GM19324 (cell line): ENCODE measurements around the gene NT5C3A.
A peak's percentile ranks its signal among the peaks of the same experiment; 100 is the strongest.
"Not testable (repeated sequence)": the region's sequence is repeated elsewhere in the genome, so short reads cannot be mapped to it uniquely, and the experiment has no call there.

Experiments
- ATAC-seq: cut with Tn5 transposase; IDR thresholded peaks from one replicate; pipeline ENCODE4 v1.9.1; 2021; ENCODE audit warnings: mild to moderate bottlenecking, moderate library complexity; ENCODE audit not compliant: unreplicated experiment, low FRiP score

Gene NT5C3A

DNA sequence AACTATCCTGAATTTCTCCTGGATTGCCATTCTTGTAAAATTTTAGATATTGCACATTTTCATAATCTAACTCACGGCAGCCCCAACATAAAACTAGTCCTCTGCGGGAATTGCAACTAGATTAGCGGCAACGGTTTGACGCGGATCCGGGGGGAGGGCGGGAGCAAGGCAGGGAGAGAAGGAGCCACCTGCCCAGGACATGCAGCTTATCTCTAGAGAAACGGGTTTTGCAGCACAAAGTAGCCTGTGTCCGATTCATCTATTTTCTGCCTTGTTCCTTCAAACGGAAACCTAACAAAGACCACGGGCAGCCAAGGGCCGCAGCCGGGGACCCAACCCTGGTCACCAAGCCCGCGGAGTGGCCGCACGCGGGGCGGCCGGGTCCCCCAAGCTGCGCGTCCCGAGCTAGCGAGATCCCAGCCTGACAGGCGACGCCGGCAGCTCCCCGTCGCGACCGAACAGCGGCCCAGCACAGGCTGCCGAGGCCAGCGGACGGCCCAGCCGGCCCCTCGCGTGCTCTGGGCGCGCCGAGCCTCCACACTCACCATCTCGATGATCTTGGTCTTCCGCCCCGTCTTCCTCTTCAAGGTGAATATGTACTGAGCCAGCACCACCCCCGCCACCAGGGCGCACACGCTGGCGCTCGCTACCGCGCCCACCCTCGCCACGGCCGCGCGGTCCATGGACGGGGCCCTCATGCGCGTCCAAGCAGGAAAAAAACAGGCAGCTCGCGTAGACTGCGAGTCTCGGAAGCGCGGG, at the start of gene NT5C3A:
Gene NT5C3A (minus strand): TSS at position 754 of the 759 bp plus-strand sequence. CDS start 71 bp downstream, at position 683.
- peak; percentile 56 for ATAC-seq

DNA sequence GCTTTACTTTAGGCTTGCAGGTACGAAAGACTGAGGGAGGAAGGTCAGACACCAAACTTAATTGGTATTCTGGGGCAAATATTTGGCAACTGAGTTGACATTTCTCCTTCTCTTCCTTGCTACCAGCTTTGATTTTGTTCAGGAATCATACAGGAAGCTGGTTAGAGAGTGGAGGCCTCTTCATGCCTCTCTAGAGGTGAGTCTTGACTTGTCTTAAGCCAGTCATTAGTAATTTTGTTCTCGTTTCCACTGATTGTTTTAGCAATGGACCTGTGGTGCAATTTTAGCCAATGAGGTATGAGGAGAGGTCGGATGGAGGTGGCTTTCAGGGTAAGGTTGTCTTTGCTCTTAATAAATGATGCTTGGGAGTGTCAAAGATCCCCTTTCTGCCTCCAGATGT, 49.0 kb upstream of the NT5C3A start:
- ATAC-seq, result no peak

DNA sequence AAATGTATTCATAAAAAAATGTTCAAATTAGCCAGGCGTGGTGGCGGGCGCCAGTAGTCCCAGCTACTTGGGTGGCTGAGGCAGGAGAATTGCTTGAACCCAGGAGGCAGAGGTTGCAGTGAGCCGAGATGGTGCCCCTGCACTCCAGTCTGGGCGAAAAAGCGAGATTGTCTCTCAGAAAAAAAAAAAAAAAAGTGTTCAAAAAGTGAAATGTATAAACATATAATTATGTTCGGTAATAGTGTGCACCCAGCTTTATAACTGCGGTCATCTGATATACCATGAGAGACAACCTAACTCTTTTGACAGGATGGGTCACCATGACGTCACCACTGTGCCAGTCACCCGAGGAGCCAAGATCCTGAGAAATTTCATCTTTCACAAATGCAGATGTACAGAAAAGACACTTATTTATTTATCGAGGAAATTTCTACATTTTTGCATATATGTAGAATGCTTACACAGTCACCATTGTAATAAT, 47.2 kb upstream of the NT5C3A start:
- ATAC-seq, result no peak

DNA sequence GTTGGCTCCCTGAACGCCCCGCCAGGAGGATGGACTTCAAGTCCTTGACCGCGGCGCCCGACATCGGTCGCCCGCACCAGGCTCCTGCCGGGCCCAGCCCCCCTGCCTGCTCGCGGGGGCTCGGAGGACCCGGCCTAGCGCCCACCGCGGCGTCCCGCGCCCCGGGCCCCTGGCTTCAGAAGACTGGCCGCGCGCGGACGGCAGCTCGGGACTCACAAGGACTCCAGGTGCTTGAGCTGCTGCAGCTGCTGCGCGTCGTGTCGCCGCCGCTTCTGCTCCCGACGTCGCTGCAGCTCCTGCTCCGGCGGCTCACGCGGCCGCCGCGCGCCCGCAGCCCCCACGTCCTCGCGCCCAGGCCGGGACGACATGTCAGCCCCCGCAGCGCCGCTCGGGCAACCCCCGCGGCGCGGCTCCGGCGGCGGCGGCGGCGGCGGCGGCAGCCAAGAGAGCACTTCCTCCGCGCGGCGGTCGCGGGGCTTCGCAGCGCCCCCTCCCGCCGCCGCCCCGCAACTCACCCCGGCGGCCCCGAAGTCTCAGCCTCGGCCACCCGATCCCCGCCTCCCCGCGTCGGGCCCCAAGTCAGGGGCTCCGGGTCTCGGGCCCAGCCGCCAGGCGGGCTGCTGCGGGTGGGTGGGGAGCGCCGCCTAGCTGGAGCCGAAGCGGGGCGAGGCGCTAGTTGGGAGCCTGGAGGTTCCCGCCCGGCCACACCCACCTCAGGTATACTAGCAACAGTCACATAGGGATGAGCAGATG, 46.6 kb upstream of the NT5C3A start, which contains the start of gene RP9:
Gene RP9 (minus strand): TSS at position 400 of the 753 bp plus-strand sequence. CDS start 32 bp downstream, at position 368.
- ATAC-seq, result peak; percentile 94

DNA sequence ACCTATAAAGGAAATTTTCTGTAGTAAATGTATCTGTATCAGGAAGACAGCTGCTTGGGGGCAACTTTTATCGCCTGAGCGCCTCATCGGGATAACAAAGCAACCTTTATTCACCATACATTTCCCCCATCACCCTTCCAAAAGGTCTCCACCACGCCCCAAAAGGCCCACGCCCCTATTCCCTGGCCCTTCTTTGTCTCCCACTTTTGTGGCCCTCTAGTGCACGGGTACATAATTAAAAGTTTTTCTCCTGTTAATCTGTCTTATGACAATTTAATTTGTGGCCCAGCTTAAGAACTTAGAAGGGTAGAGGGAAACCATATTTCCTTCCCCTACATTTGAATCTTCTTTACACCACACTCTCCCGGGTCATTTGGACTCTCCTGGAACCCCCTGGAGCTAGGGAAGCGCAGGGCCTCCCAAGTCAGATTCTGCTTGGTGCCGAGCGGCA, 46.0 kb upstream of the NT5C3A start:
- no peak for ATAC-seq

DNA sequence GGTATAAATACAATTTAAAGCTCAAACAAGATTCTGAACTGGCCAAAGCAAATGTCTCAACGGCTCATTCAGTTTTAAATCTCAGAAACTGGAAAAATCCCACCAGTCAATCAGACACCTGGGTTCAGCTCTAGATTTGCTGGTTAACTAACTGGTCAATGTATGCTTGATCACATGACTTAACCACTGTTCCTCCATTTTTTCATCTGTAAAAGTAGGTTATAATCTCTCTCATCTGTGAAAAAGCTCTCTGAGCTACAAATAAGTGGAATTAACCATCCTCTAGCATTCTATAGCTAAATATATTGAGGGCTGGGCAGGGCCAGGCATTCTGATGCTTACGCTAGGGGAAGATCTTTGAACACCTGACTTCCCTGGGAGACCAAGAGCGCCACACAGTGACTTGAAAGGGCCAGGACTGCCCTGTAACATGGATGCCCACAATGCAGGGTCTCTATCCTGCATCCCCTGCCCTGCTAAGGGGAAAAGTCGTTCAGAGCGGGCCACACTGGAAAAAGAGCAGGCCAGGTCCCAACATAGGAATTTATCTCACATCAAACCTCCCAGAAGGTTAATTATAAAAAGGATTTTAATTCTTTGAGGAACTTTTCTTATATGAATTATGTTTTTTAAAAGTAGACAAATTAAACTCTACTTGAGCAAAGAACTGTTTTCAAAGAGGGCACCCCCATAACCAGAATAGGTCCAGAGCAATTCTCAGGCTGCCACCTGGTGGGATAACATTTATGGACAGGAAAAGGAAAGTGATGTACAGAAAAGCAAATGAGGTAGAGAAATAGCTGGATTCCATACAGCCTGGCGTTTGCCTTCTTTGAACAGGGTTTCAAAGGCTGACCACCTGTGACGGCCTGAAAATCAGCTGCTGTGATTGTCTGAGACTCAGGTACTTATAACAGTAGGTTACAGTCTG, 44.8 kb upstream of the NT5C3A start:
- no peak for ATAC-seq

DNA sequence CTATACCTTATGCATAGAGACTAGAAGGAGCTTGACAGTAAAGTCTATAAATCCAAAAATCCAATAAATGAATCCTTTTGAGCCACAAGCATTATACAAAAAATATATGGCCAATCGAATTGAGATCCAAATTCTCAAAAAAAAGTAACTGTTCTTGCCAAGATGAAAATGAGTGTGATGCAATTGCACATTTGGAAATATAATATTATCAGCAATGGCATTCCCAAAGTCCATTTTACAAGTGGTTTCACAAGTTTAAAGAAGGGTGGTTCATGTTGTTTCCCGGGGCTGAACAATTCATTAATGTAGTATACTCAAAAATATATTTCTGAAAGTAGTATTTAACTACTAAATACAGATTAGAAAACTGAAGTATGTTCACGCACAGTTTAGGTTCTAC, 39.3 kb upstream of the NT5C3A start:
- ATAC-seq, result no peak

DNA sequence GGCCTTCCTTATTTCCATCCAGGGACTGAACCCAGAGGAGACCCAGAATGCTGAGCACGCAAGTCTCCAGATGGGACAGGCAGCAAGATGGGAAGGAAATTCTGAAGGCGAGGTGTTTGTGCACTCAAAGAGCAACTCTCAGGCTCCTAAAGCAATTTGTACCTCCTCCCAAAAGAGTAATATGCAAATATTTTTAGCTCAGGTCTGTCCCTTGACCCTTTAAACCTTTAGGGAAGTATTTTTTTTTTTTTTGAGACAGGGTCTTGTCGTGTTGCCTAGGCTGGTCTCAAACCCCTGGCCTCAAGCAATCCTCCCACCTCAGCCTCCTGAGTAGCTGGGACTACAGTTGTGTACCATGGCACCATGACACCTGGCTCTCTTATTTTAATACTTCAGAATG, 38.2 kb upstream of the NT5C3A start:
- ATAC-seq, result no peak

DNA sequence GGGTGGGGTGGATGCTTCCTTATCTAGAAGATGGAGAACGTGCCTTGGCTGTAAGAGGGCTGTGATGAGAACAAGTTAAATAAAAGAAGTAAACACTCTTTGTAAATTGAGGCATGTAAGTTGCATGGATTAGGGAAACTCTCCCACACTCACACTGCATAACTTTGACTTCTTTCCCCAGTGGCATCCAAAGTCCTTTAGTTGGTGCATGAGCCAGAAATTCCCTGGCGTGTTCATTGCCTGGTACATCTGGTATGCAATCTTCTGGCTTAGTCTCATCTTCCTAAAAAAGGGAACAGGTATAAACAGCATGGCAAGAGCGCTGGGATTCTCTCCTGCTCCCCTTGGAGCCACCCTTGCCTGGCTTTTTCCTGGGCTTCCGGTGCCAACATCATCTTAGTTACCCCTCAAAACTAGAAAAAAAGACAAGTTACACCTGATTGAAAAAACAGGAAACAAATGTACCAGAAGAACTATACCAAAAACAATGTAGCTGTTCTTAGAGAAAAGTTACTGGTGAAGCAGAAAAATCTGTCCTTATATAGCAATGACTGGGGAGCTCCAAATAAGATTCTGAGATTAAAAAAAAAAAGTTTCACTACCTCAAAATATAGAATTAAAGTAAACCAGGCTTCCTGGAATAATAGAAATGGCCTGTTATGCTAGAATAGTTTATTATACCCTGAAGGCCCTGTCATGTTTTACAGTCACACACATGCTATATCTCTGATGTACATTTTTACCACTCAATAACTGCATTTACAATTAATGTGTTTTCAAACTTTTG, 36.8 kb upstream of the NT5C3A start:
- no peak for ATAC-seq

DNA sequence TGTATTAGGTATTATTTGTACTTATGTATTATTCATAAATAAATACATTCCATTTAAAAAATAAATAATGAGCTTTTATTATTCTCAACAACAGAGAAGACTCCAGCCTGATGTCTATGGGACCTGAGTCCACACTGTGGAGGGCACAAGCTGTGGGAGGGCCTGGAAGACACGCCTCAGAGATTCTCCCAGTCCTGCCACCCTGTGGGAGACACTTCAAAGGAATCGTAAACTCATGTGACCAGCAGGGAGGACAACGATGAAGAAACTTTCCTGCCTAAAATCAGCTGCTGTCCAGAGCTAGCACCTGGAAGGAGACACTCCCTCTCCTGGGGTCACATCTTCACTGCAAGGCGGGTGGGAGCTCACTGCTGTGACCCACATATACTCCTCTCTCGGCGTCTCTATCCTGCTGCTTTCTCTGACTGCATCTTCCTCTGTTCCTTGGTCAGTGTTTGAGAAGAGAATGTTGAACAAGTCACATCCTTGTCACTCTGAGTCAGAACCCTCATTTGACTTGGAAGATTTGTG, 32.2 kb upstream of the NT5C3A start:
- not testable (repeated sequence) for ATAC-seq

DNA sequence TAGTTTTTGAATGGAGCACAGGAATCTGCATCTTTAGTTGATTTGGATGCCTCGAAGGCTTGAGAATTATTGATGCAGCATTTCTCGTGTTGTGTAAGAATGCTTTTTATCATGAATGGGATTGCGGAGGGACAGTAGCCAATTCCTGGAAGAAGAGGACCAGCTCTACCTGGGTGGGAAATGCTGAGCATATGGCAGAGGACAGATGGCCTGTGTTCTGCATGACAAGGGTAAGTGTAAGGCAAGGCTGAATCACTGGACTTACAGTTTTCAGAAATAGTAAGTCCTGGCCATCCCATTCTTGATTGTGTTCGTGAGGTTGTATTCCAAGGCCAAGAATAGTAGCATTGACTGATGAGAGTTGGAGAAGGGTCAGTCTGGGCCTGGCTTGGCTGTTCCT, 30.7 kb upstream of the NT5C3A start:
- no peak for ATAC-seq

DNA sequence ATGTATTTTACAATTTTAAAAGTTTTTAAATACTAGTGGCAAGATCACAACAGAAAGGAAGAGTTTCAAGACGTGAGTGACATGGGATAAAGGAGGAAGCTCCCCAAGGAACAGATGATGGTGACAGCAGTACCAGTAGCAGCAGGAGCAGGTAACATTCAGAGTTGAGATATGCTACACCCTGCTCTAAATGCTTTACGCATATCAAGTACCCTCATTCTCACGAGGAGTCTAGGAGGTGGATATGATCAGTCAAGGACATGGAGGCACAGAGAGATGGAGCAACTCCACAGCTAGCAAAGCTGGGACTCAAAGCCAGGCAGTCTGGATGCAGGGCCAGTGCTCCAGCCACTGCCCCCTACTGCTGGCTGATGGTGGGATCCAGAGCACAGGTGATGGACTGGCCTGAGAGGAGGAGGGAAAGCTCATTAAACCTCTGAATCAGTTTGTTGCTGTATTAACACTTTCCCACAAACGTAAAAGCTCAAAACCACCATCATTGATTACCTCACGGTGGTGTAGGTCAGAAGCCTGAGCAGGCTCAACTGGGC, 29.1 kb upstream of the NT5C3A start:
- ATAC-seq, result no peak

DNA sequence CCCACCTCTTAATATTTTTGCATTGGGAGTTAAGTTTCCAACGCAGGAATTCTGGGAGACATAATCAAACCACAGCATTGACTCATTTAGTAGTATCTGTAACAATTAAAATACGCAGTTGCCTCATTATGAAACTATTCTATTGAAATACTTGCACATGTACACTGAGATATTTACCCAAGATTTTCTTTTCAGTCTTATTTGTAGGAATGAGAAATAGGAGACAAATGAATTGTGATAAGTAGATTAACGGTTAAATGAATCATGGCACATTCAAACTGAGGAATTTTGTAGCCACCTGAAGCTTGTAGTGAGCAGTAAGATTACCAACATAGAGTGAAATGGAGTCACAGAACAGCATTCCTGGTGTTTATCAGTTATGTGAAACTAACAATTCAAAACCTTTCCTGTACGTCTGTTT, 28.5 kb upstream of the NT5C3A start:
- ATAC-seq, result no peak

DNA sequence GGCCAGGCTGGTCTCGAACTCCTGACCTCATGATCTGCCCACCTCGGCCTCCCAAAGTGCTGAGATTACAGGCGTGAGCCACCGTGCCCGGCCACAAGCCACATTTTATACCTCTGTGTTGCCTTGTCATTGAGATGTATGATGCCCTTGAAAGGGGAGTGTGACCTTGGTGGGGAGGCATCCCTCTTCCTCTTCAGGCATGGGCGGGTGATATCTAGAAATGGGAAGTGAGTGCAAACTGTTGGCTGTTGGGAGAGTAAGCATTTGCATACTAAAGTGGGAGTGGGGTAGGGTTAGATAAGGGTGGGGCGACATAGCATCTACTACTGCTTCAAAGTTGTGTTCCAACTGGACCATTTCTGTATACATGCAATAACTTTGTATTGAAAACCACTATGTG, 26.6 kb upstream of the NT5C3A start:
- ATAC-seq, result no peak

DNA sequence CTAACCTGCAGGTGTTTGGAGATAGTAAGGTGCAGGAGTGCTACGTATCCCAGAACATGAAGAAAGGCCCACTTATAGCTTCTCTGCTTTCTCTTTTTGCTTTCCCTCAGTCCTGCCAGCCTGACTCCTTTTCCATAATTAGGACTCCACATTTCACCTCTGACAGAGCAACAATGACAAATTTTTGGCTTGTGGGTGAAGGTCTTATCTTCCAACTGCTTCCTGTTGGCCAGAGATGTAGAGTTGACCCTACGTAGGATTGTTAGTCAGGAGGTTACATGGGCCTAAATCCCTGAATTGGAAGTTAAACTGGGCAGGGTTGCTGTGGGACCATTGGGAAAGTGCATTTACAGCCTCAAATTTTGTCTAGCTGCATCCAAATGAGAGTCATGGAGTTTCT, 25.3 kb upstream of the NT5C3A start:
- ATAC-seq, result no peak

DNA sequence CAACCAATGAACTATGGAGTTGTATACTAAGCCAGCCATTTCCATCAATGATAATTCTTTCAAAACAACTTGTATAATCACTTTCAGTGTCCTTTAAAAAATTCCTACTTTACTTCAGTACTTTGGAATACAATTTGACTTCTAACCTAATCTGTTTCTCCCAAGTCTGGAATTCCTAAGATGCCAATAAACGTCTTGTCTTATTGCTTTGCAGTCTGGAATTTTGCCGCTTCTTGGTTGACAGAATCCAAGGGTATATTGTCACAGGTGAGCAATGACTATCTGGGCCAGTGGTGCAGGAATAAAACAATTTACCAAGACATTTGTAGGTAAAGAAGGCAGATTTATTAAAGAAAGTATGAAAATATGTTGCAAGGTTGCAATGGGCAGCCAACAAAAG, 24.8 kb upstream of the NT5C3A start:
- ATAC-seq, result no peak

DNA sequence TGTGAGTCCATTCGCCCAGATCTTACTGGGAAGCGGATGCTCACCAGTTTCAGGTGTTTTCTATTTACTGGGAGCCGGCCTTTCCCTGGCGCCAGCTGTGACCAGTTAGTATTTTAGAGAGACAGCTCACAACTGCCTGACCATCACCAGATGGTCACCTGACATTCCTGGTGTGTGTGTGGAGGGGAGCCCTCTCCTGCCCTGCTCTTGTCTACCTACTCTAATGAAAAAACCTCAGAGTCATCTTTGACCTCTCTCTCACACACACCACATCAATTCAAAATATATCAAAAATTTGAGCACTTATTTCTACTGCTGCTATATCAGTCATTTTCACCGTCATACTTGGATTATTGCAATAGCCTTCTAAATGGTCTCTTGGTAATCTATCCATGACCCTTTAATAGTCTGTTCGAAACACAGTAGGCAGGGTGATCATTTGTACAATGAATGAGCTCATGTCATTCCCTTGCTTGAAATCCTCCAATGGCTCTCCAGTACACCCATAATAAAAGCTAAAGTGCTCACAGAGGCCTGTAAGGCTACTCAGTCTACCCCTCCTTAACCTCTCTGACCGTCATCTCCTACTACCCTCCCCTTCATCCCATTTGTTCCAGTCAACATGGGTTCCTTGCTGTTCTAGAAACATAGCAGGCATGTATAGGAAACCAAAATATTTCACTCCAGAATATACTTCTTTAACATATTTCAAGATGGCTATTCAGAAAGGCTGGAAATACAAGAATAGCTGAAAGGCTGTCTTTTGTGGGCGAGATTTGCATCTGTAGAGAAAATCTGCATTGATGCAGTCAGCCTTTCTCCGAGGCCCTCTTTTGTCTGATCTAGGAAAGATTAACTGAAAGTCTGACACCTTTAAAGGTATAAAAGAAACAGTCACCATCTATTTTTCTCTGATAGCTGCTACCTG, 17.5 kb upstream of the NT5C3A start:
- no peak for ATAC-seq

DNA sequence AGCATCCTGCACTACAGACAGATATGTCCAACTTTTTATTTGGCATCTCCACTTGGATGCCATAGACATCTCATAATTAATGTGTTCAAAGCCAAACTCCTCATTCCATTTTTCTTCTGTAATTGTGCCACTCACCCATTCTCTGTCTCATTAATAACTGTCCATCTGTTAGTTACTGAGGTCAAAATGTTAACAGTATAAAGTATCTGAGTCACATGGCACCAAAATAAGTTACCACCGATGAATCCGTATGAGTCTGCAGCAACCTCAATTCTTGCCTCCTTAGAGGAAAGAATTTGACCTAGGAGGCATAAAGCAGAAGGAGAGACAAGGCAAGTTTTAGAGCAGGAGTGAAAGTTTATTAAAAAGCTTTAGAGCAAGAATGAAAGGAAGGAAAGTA, 16.5 kb upstream of the NT5C3A start:
- ATAC-seq, result no peak
